Upper lobe of left lung (tissue), 6 donors: ENCODE results near the gene PRM1. TPM values are rescaled to one million over a fixed set of nuclear protein-coding genes. Genes with fewer than 3 reads are reported as not detected.

Experiments
- ATAC-seq, 2 donors: fragments of 200-7000 bp; cut with Tn5 transposase; one replicate each; pipeline ENCODE4 v1.9.1; 2022; ENCODE audit warnings: mild to moderate bottlenecking in 2 of 2, moderate library complexity in 2 of 2; ENCODE audit not compliant: low FRiP score in 2 of 2
- DNase-seq, 2 donors: peaks; one replicate each; pipeline ENCODE4 v3.0.0-alpha.2; 2019 to 2020
- H3K27ac ChIP-seq, 4 donors: fragments of 200-600 bp; sonication (generic); one replicate each; pipeline ENCODE4 v1.5.1; 2016 to 2019
- H3K27me3 ChIP-seq, 4 donors: fragments of 200-600 bp; sonication (generic); one replicate each; pipeline ENCODE4 v1.5.1; 2017 to 2019
- H3K36me3 ChIP-seq, 4 donors: fragments of 200-600 bp; sonication (generic); one replicate each; pipeline ENCODE4 v1.5.1; 2016 to 2019
- H3K4me1 ChIP-seq, 4 donors: fragments of 200-600 bp; sonication (generic); one replicate each; pipeline ENCODE4 v1.5.1; 2018 to 2019
- H3K4me3 ChIP-seq, 4 donors: fragments of 200-600 bp; sonication (generic); one replicate each; pipeline ENCODE4 v1.5.1; 2017 to 2019; ENCODE audit warnings: mild to moderate bottlenecking in 2 of 4, moderate library complexity in 1 of 4
- H3K9me3 ChIP-seq, 4 donors: fragments of 200-600 bp; sonication (generic); one replicate each; pipeline ENCODE4 v1.5.1; 2018 to 2019
- EP300 ChIP-seq, 4 donors: sonication (generic); formaldehyde crosslinking; IDR thresholded peaks; one replicate each; pipeline ENCODE4 v1.5.1; 2017; ENCODE audit warnings: antibody characterized with exemption in 4 of 4, control low read depth in 2 of 4
- POLR2A ChIP-seq, 4 donors: fragments of 450-650 bp; IDR thresholded peaks; one replicate each; pipeline ENCODE4 v1.5.1; 2016 to 2017; ENCODE audit warnings: antibody characterized with exemption in 4 of 4, mild to moderate bottlenecking in 2 of 4
- POLR2AphosphoS5 ChIP-seq, 2 donors: sonication (generic); formaldehyde crosslinking; IDR thresholded peaks; one replicate each; pipeline ENCODE4 v1.5.1; 2017; ENCODE audit warnings: antibody characterized with exemption in 2 of 2
- WGBS, 2 donors: methylation state at CpG; one replicate each; pipeline ENCODE4 v1.1.5; 2017 to 2018; 5-methylcytosine and 5-hydroxymethylcytosine counted together
- total RNA-seq, 6 donors: library from RNA; depleted of rRNA in 4 of 6; stranded (reverse); fragments of >200 nt in 4 of 6; gene quantifications; one replicate each; pipeline versions ENCODE4 v1.1.0 to v1.2.1, GENCODE V29; 2016 to 2021
- TF ChIP-seq, protein P1 (sequence below), 6 experiments: fragments of 450-650 bp in 4 of 6; fragments of 200-600 bp in 2 of 6; sonication (generic) in 2 of 6; IDR thresholded peaks; one replicate each; pipeline ENCODE4 v1.5.1; 2016 to 2019; ENCODE audit warnings: antibody characterized with exemption in 6 of 6
- donor health status: DM: no; HTN: no; CAD: no; lungs with moderate emphysema.
- donor health status: DM: no; HTN: yes; CAD: no; lungs with severe emphysema.

Gene PRM1
- total RNA-seq, 6 donors from 2014 or later, result not detected

DNA sequence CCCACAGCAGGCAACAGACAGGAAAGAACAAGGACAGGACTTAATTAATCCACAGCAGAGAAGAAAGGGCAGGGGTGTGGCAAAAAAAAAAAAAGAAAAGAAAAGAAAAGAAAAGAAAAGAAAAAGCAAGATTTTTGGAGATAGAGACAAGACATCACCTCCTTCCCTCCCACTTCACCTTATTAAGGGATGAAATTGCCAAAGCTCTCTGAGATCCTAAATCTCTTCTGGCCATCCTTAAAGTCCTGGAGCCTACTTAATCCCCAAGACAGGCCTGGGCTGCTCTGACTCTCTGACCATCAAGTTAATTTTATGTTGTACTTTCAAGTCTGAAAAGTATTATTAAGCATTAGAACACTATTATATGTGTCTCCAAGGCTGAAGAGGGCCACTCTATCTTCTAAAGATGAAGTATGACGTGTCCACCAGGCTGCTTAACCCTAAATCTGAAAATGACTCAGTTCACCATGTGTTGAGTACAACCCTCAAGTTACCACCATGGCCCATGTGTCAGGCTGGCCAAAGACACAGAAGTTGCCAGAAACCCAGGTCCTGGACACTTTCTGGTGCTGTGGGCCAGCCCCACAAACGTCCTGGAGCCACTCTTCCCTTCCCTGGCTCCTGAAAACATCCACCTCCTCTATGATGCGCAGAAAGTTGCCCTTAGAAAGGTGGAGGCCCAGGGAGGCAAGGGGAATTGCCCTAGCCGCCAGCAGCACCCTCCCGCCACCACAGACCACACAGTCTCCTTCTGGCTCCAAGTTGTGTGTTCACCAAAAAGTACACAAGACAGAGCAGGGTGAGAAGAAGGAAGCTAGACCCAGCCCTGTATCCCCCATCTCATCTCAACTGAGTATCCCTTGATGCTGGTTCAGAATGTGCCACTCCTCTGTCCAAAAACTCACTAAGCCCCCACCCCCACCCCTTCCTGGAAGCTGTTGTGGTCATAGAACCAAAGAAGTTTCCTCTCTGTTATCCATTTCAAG lies 27.8 kb downstream of the PRM1 start:
- Histone ChIP-seq H3K27ac (peak overlapping the region in 3 of 4 donors; percentile 43 to 100 (median 97)), H3K4me1 (peaks cover 30 to 37% (median 33%) of the 10 kb centered on the region in 4 donors), H3K27me3 (no peaks in the 10 kb centered on the region), H3K9me3 (no peaks in the 10 kb centered on the region), H3K4me3 (peak overlapping the region in 3 of 4 donors; percentile 73 to 93 (median 92)), H3K36me3 (peaks cover 0 to 7% (median 0%) of the 10 kb centered on the region in 4 donors)
- ATAC-seq, result no peak
- peak in 1 of 2 donors; percentile 31 for DNase-seq
- WGBS, 2 donors, result 66 to 82% methylated on average over 4 to 5 of the region's 5 CpGs
- TF ChIP-seq POLR2AphosphoS5 (IDR thresholded peaks at IDR 0.05) (no peak), POLR2A (IDR thresholded peaks at IDR 0.05) (no peak)
- TF ChIP-seq, protein P1, sequence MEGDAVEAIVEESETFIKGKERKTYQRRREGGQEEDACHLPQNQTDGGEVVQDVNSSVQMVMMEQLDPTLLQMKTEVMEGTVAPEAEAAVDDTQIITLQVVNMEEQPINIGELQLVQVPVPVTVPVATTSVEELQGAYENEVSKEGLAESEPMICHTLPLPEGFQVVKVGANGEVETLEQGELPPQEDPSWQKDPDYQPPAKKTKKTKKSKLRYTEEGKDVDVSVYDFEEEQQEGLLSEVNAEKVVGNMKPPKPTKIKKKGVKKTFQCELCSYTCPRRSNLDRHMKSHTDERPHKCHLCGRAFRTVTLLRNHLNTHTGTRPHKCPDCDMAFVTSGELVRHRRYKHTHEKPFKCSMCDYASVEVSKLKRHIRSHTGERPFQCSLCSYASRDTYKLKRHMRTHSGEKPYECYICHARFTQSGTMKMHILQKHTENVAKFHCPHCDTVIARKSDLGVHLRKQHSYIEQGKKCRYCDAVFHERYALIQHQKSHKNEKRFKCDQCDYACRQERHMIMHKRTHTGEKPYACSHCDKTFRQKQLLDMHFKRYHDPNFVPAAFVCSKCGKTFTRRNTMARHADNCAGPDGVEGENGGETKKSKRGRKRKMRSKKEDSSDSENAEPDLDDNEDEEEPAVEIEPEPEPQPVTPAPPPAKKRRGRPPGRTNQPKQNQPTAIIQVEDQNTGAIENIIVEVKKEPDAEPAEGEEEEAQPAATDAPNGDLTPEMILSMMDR (IDR thresholded peaks at IDR 0.05), result no peak

DNA sequence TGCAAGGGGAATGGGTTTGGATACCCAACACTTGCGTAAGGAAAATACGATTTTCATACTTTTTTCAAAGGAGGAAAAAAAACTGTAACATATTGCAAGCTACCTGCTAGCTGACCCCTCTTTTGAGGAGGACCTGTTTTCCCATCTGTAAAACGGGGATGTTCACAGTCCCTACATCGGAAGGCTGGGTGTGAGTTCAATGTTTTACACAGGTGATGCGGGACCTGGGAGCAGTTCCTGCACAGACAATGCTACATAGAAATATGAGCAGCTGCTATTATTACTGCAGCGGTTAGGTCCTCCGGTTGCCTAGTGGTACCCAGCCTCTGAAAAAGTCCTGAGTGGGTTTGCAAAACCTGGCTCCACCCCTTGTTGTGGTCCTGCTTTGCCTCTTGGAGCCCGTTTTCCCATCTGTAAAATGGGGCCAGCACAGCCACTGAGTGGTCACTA lies 28.6 kb downstream of the PRM1 start:
- no peaks in the 10 kb centered on the region for H3K27me3 ChIP-seq
- H3K4me1 ChIP-seq, result peaks cover 27 to 32% (median 30%) of the 10 kb centered on the region in 4 donors
- TF ChIP-seq, protein P1 (IDR thresholded peaks at IDR 0.05), result no peak
- H3K36me3 ChIP-seq, result peaks cover 0 to 7% (median 0%) of the 10 kb centered on the region in 4 donors
- DNase-seq (no peak), ATAC-seq (no peak)
- H3K9me3 ChIP-seq, result no peaks in the 10 kb centered on the region
- 83 to 93% methylated on average over 8 of the region's 8 CpGs for WGBS, 2 donors
- H3K27ac ChIP-seq, result peak overlapping the region in 2 of 4 donors; percentile 19 to 97
- H3K4me3 ChIP-seq, result peak overlapping the region in 3 of 4 donors; percentile 73 to 93 (median 92)

DNA sequence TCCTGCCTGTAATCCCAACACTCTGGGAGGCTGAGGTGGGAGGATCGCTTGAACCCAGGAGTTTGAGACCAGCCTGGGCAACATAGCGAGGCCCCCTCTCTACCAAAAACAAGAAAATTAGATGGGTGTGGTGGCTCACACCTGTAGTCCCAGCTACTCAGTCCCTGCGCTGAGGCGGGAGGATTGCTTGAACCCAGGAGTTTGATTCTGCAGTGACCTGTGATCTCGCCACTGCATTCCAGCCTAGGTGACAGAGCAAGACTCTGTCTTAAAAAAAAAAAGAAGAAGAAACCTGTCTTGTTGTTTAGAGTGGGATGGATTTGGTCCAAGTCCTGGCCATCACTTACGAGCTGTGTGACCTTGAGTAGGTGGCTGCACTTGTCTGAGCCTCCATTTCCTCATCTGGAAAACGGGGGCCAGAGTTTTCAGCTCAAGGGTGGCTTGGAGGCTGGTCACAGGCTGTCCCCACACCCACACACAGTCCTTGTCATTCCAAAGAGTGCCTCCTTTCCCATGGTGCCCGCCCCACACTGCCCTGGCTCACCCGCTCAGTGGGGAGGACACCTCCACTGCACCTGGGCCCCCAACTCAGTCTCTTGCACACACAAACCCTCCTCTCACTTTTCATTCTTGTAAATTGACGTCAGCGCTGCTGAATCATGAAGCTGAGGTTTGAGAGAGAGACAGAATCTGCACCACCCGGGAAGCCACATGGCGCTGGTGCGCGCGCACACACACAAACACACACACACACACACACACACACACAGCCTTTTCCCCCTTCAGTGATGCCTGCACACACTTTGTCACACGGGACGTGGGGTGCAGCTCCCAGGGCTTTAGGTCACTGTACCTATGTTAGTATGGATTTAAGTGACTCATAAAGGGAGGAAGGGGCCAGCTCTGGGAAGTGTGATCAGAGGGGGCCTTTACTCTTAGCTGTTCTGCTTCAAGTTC lies 29.3 kb downstream of the PRM1 start:
- Histone ChIP-seq H3K4me1 (peaks cover 20 to 24% (median 22%) of the 10 kb centered on the region in 4 donors), H3K27ac (peak overlapping the region in 2 of 4 donors; percentile 14 to 19), H3K4me3 (peak overlapping the region in 2 of 4 donors; percentile 92 to 93), H3K27me3 (no peaks in the 10 kb centered on the region), H3K9me3 (no peaks in the 10 kb centered on the region), H3K36me3 (peaks cover 0 to 7% (median 0%) of the 10 kb centered on the region in 4 donors)
- ATAC-seq, result no peak
- 67 to 80% methylated on average over 18 of the region's 18 CpGs for WGBS, 2 donors
- TF ChIP-seq POLR2AphosphoS5 (IDR thresholded peaks at IDR 0.05), result peak in 1 of 2 donors; percentile 15
- TF ChIP-seq EP300 (IDR thresholded peaks at IDR 0.05), result no peak
- TF ChIP-seq POLR2A (IDR thresholded peaks at IDR 0.05), result peak in 1 of 4 donors; percentile 29
- peak; percentile 58 to 83 for DNase-seq

DNA sequence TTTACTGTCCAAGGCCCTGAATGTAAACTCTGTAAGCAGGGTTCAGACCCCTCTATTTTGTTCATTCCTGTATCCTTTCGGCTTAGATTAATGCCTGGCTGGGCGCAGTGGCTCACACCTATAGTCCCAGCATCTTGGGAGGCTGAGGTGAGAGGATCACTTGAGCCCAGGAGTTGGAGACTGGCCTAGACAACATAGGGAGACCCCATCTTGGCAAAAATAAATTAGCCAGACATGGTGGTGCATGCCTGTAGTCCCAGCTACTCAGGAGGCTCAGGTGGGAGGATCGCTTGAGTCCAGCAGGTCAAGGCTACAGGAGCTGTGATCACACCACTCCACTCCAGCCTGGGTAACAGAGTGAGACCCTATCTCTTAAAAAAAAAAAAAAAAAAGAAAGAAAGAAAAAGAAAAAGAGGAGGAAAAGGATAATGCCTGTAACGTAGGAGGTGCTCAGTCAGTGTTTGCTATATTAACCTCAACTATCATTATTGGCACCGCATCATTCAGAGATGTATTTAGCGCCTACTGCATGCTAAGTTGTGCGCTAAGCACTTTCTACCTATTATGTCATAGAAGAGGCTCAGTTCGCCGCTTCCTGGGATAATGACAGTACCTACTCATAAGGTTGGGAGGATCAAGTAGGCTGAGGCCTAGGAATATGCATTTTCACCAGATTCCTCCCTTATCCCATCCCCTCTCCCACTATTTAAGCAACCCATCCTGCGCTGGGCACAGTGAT lies 30.2 kb downstream of the PRM1 start:
- Histone ChIP-seq H3K4me3 (no peak overlapping the region), H3K27ac (peak overlapping the region in 1 of 4 donors; percentile 19), H3K36me3 (peaks cover 0 to 7% (median 0%) of the 10 kb centered on the region in 4 donors), H3K9me3 (no peaks in the 10 kb centered on the region), H3K4me1 (peaks cover 17 to 23% (median 21%) of the 10 kb centered on the region in 4 donors), H3K27me3 (no peaks in the 10 kb centered on the region)
- WGBS, 2 donors, result 94% methylated on average over 10 of the region's 10 CpGs
- no peak for TF ChIP-seq POLR2A (IDR thresholded peaks at IDR 0.05)
- no peak for TF ChIP-seq POLR2AphosphoS5 (IDR thresholded peaks at IDR 0.05)
- TF ChIP-seq, protein P1 (IDR thresholded peaks at IDR 0.05), result no peak
- TF ChIP-seq EP300 (IDR thresholded peaks at IDR 0.05), result no peak
- no peak for DNase-seq
- ATAC-seq, result no peak
